Liver (tissue), 9 donors: Measurements from ENCODE around the gene DRAXIN. TPM values are rescaled to one million over a fixed set of nuclear protein-coding genes. Genes with fewer than 3 reads are reported as not detected.

Experiments
- DNase-seq: peaks from one replicate; pipeline ENCODE4 v3.0.0-alpha.2; 2017; ENCODE audit warnings: low spot score
- H3K27ac ChIP-seq, 2 donors: one replicate each; pipeline ENCODE4 v1.7.0; 2013; ENCODE audit warnings: inconsistent platforms in 2 of 2, low read length in 2 of 2, control low read depth in 1 of 2, low read depth in 1 of 2, mild to moderate bottlenecking in 1 of 2
- H3K27me3 ChIP-seq, 4 donors: one replicate each; pipeline versions ENCODE4 v1.6.1 to v1.7.0; 2013; ENCODE audit warnings: low read length in 3 of 4, inconsistent platforms in 1 of 4, mild to moderate bottlenecking in 1 of 4, moderate library complexity in 1 of 4; ENCODE audit not compliant: control insufficient read depth in 4 of 4, insufficient read depth in 4 of 4
- H3K36me3 ChIP-seq, 4 donors: one replicate each; pipeline versions ENCODE4 v1.6.1 to v1.7.0; 2013; ENCODE audit warnings: low read length in 3 of 4, mild to moderate bottlenecking in 3 of 4, low read depth in 1 of 4, moderate library complexity in 1 of 4; ENCODE audit not compliant: control insufficient read depth in 4 of 4, insufficient read depth in 3 of 4
- H3K4me1 ChIP-seq, 4 donors: one replicate each; pipeline versions ENCODE4 v1.6.1 to v1.7.0; 2013; ENCODE audit warnings: low read length in 3 of 4, mild to moderate bottlenecking in 3 of 4, moderate library complexity in 1 of 4; ENCODE audit not compliant: control insufficient read depth in 4 of 4, insufficient read depth in 4 of 4
- H3K4me3 ChIP-seq, 3 donors: one replicate each; pipeline versions ENCODE4 v1.6.1 to v1.7.0; 2013; ENCODE audit warnings: low read length in 3 of 3, control low read depth in 1 of 3, low read depth in 1 of 3, mild to moderate bottlenecking in 1 of 3
- H3K9ac ChIP-seq, 2 donors: one replicate each; pipeline ENCODE4 v1.7.0; 2013; ENCODE audit warnings: low read length in 2 of 2, mild to moderate bottlenecking in 2 of 2, moderate library complexity in 2 of 2, control low read depth in 1 of 2, low read depth in 1 of 2
- H3K9me3 ChIP-seq, 4 donors: one replicate each; pipeline versions ENCODE4 v1.6.1 to v1.7.0; 2013; ENCODE audit warnings: low read length in 3 of 4; ENCODE audit not compliant: control insufficient read depth in 4 of 4
- CTCF ChIP-seq: fragments of 150-350 bp; IDR thresholded peaks from 2 replicates; pipeline ENCODE4 v1.5.1; 2017; ENCODE audit warnings: improper control_type of control experiment, low read depth, low read length; ENCODE audit not compliant: missing input control
- FOXA1 ChIP-seq: IDR thresholded peaks from 2 replicates; pipeline ENCODE4 v1.6.1; 2016; ENCODE audit warnings: antibody characterized with exemption
- FOXA2 ChIP-seq: IDR thresholded peaks from 2 replicates; pipeline ENCODE4 v1.6.1; 2016; ENCODE audit warnings: antibody characterized with exemption
- GABPA ChIP-seq, 2 donors: IDR thresholded peaks in 1 of 2; conservative IDR thresholded peaks in 1 of 2; 2 replicates each; pipeline ENCODE4 v1.6.1; 2016; ENCODE audit warnings: antibody characterized with exemption in 2 of 2, mild to moderate bottlenecking in 1 of 2, moderate library complexity in 1 of 2
- HNF4A ChIP-seq, 2 donors: conservative IDR thresholded peaks; 2 replicates each; pipeline ENCODE4 v1.6.1; 2016; ENCODE audit warnings: antibody characterized with exemption in 2 of 2, mild to moderate bottlenecking in 2 of 2
- HNF4G ChIP-seq: IDR thresholded peaks from 2 replicates; pipeline ENCODE4 v1.6.1; 2016; ENCODE audit warnings: antibody characterized with exemption
- JUND ChIP-seq, 2 donors: IDR thresholded peaks; 2 replicates each; pipeline ENCODE4 v1.6.1; 2016; ENCODE audit warnings: antibody characterized with exemption in 2 of 2
- MAX ChIP-seq: IDR thresholded peaks from 2 replicates; pipeline ENCODE4 v1.6.1; 2016; ENCODE audit warnings: antibody characterized with exemption
- NR2F2 ChIP-seq: IDR thresholded peaks from 2 replicates; pipeline ENCODE4 v1.6.1; 2016; ENCODE audit warnings: antibody characterized with exemption
- RAD21 ChIP-seq, 2 donors: IDR thresholded peaks; 2 replicates each; pipeline ENCODE4 v1.6.1; 2016; ENCODE audit warnings: antibody characterized with exemption in 2 of 2, mild to moderate bottlenecking in 2 of 2
- REST ChIP-seq: IDR thresholded peaks from 2 replicates; pipeline ENCODE4 v1.6.1; 2016; ENCODE audit warnings: antibody characterized with exemption, mild to moderate bottlenecking
- RXRA ChIP-seq, 2 donors: IDR thresholded peaks; 2 replicates each; pipeline ENCODE4 v1.6.1; 2017 to 2018; ENCODE audit warnings: antibody characterized with exemption in 2 of 2, mild to moderate bottlenecking in 1 of 2
- SP1 ChIP-seq: IDR thresholded peaks from 2 replicates; pipeline ENCODE4 v1.6.1; 2018; ENCODE audit warnings: antibody characterized with exemption, mild to moderate bottlenecking
- TAF1 ChIP-seq: conservative IDR thresholded peaks from 2 replicates; pipeline ENCODE4 v1.6.1; 2016; ENCODE audit warnings: antibody characterized with exemption, mild to moderate bottlenecking
- YY1 ChIP-seq: IDR thresholded peaks from 2 replicates; pipeline ENCODE4 v1.6.1; 2016; ENCODE audit warnings: antibody characterized with exemption, mild to moderate bottlenecking
- ZBTB33 ChIP-seq: IDR thresholded peaks from 2 replicates; pipeline ENCODE4 v1.6.1; 2016; ENCODE audit warnings: antibody characterized with exemption
- WGBS: extraction: QIAGEN DNeasy Blood & Tissue Kit; methylation state at CpG from one replicate; pipeline ENCODE4 v1.1.7; 2013; 5-methylcytosine and 5-hydroxymethylcytosine counted together
- polyA plus RNA-seq, 2 donors: library from polyadenylated mRNA; stranded (reverse) in 1 of 2; unstranded in 1 of 2; fragments of 200-250 nt in 1 of 2; fragments of >200 nt in 1 of 2; fragmentation: Nextera tagmentation in 1 of 2; extraction: Ambion mirVana in 1 of 2; gene quantifications; one replicate each; pipeline versions ENCODE4 v1.2.1 to v1.2.3, GENCODE V29; 2013 to 2015
- total RNA-seq, 2 donors: library from RNA; depleted of rRNA; stranded (reverse); fragments of >200 nt; gene quantifications; one replicate each; pipeline ENCODE4 v1.2.3, GENCODE V29; 2014
- donor health status: healthy.
- donor health status: healthy.
- donor health status: healthy.
- donor health status: healthy.
- donor health status: healthy.

Gene DRAXIN
- total and polyA plus RNA-seq, 4 donors: under 0.01 to 0.01 TPM; not detected in 2

GRCh38 chr1:11701551-11701961, 10.0 kb downstream of the DRAXIN start:
- no peaks in the 10 kb centered on the region for H3K27me3 ChIP-seq
- no peaks in the 10 kb centered on the region for H3K36me3 ChIP-seq
- DNase-seq: no peak
- no peak overlapping the region for H3K9ac ChIP-seq
- WGBS: 57% methylated on average over 15 of the region's 15 CpGs
- H3K4me1 ChIP-seq: no peaks in the 10 kb centered on the region
- H3K9me3 ChIP-seq: no peaks in the 10 kb centered on the region
- no peak overlapping the region for H3K4me3 ChIP-seq
- TF ChIP-seq REST (no peak), YY1 (no peak), HNF4A (conservative IDR thresholded peaks at IDR 0.05) (no peak), TAF1 (no peak), RAD21 (IDR thresholded peaks at IDR 0.05) (no peak), FOXA2 (no peak), FOXA1 (no peak), MAX (no peak), CTCF (no peak), SP1 (no peak), JUND (IDR thresholded peaks at IDR 0.05) (no peak), GABPA (IDR thresholded peaks at IDR 0.05 in 1 of 2, conservative IDR thresholded peaks at IDR 0.05 in 1 of 2) (no peak)
- H3K27ac ChIP-seq: no peak overlapping the region

- H3K4me1 ChIP-seq: no peaks in the 10 kb centered on the region
- 85% methylated on average over 15 of the region's 15 CpGs for WGBS
- H3K36me3 ChIP-seq: no peaks in the 10 kb centered on the region
- no peak overlapping the region for H3K9ac ChIP-seq
- DNase-seq: no peak
- no peaks in the 10 kb centered on the region for H3K9me3 ChIP-seq
- no peak overlapping the region for H3K27ac ChIP-seq
- H3K4me3 ChIP-seq: no peak overlapping the region
- no peaks in the 10 kb centered on the region for H3K27me3 ChIP-seq
- TF ChIP-seq HNF4A (conservative IDR thresholded peaks at IDR 0.05) (no peak), SP1 (no peak), HNF4G (no peak), RXRA (IDR thresholded peaks at IDR 0.05) (no peak), RAD21 (IDR thresholded peaks at IDR 0.05) (no peak), MAX (no peak), FOXA1 (no peak), CTCF (no peak), YY1 (no peak), ZBTB33 (no peak), JUND (IDR thresholded peaks at IDR 0.05) (no peak), REST (no peak), FOXA2 (no peak), NR2F2 (no peak), TAF1 (no peak)
These were observed 10.7 kb downstream of the DRAXIN start for GRCh38 chr1:11701981-11702803.
